HEK293 (cell line): ENCODE data around the gene RINL.

Experiments used
- HOXA7 ChIP-seq: sonication (generic); formaldehyde crosslinking; IDR thresholded peaks from 2 replicates; pipeline ENCODE4 v1.8.1; 2022; ENCODE audit warnings: missing genetic modification reagents, borderline replicate concordance
- KLF9 ChIP-seq: fragments of 450-650 bp; formaldehyde crosslinking; IDR thresholded peaks from 2 replicates; pipeline ENCODE4 v1.5.1; 2016; ENCODE audit warnings: missing biosample characterization, missing genetic modification characterization, low read depth
- SP3 ChIP-seq: fragments of 450-650 bp; formaldehyde crosslinking; IDR thresholded peaks from 2 replicates; pipeline ENCODE4 v1.5.1; 2016; ENCODE audit warnings: missing biosample characterization, missing genetic modification characterization
- ZBTB1 ChIP-seq: fragments of 450-650 bp; formaldehyde crosslinking; IDR thresholded peaks from 2 replicates; pipeline ENCODE4 v1.5.1; 2016; ENCODE audit warnings: missing biosample characterization, missing genetic modification characterization
- ZBTB10 ChIP-seq: fragments of 450-650 bp; formaldehyde crosslinking; IDR thresholded peaks from 2 replicates; pipeline ENCODE4 v1.5.1; 2016; ENCODE audit warnings: missing biosample characterization, missing genetic modification characterization
- ZBTB17 ChIP-seq: fragments of 450-650 bp; formaldehyde crosslinking; IDR thresholded peaks from 2 replicates; pipeline ENCODE4 v1.5.1; 2016; ENCODE audit warnings: missing biosample characterization, missing genetic modification characterization
- ZBTB8A ChIP-seq: fragments of 450-650 bp; formaldehyde crosslinking; IDR thresholded peaks from 2 replicates; pipeline ENCODE4 v1.5.1; 2016; ENCODE audit warnings: missing biosample characterization, missing genetic modification characterization
- ZEB2 ChIP-seq: fragments of 450-650 bp; formaldehyde crosslinking; IDR thresholded peaks from 2 replicates; pipeline ENCODE4 v1.5.1; 2016; ENCODE audit warnings: missing biosample characterization, missing genetic modification characterization
- ZIC2 ChIP-seq: fragments of 450-650 bp; formaldehyde crosslinking; IDR thresholded peaks from 2 replicates; pipeline ENCODE4 v1.5.1; 2016; ENCODE audit warnings: missing biosample characterization, missing genetic modification characterization
- ZNF114 ChIP-seq: fragments of 450-650 bp; formaldehyde crosslinking; IDR thresholded peaks from 2 replicates; pipeline ENCODE4 v1.5.0; 2017; ENCODE audit warnings: missing biosample characterization, missing genetic modification characterization
- ZNF140 ChIP-seq: fragments of 450-650 bp; formaldehyde crosslinking; IDR thresholded peaks from 2 replicates; pipeline ENCODE4 v1.5.1; 2016; ENCODE audit warnings: missing biosample characterization, missing genetic modification characterization
- ZNF16 ChIP-seq: fragments of 450-650 bp; formaldehyde crosslinking; IDR thresholded peaks from 2 replicates; pipeline ENCODE4 v1.5.1; 2016; ENCODE audit warnings: low read depth, missing biosample characterization, missing genetic modification characterization
- ZNF169 ChIP-seq: fragments of 450-650 bp; formaldehyde crosslinking; IDR thresholded peaks from 2 replicates; pipeline ENCODE4 v1.5.1; 2016; ENCODE audit warnings: missing biosample characterization, missing genetic modification characterization
- ZNF23 ChIP-seq: fragments of 450-650 bp; formaldehyde crosslinking; IDR thresholded peaks from 2 replicates; pipeline ENCODE4 v1.5.1; 2016; ENCODE audit warnings: missing biosample characterization, missing genetic modification characterization, borderline replicate concordance
- ZNF24 ChIP-seq: fragments of 450-650 bp; formaldehyde crosslinking; IDR thresholded peaks from 2 replicates; pipeline ENCODE4 v1.5.1; 2016; ENCODE audit warnings: missing biosample characterization, missing genetic modification characterization
- ZNF311 ChIP-seq: fragments of 450-650 bp; formaldehyde crosslinking; IDR thresholded peaks from 2 replicates; pipeline ENCODE4 v1.5.1; 2017; ENCODE audit warnings: missing biosample characterization, missing genetic modification characterization, borderline replicate concordance
- ZNF335 ChIP-seq: fragments of 450-650 bp; formaldehyde crosslinking; conservative IDR thresholded peaks from 2 replicates; pipeline ENCODE4 v1.5.1; 2016; ENCODE audit warnings: missing biosample characterization, missing genetic modification characterization
- ZNF426 ChIP-seq: fragments of 450-650 bp; formaldehyde crosslinking; IDR thresholded peaks from 2 replicates; pipeline ENCODE4 v1.5.1; 2017; ENCODE audit warnings: missing biosample characterization, missing genetic modification characterization, mild to moderate bottlenecking, inconsistent platforms, moderate library complexity
- ZNF501 ChIP-seq: fragments of 450-650 bp; formaldehyde crosslinking; IDR thresholded peaks from 2 replicates; pipeline ENCODE4 v1.5.1; 2016; ENCODE audit warnings: missing biosample characterization, missing genetic modification characterization
- ZNF596 ChIP-seq: fragments of 450-650 bp; IDR thresholded peaks from 2 replicates; pipeline ENCODE4 v1.5.0; 2018; ENCODE audit warnings: missing biosample characterization, mild to moderate bottlenecking, missing genetic modification characterization, moderate library complexity
- ZNF600 ChIP-seq: fragments of 450-650 bp; formaldehyde crosslinking; IDR thresholded peaks from 2 replicates; pipeline ENCODE4 v1.5.1; 2016; ENCODE audit warnings: missing biosample characterization, missing genetic modification characterization
- ZNF624 ChIP-seq: fragments of 450-650 bp; formaldehyde crosslinking; IDR thresholded peaks from 2 replicates; pipeline ENCODE4 v1.5.1; 2017; ENCODE audit warnings: missing biosample characterization, missing genetic modification characterization
- ZNF701 ChIP-seq: fragments of 450-650 bp; formaldehyde crosslinking; IDR thresholded peaks from 2 replicates; pipeline ENCODE4 v1.5.1; 2016; ENCODE audit warnings: missing biosample characterization, missing genetic modification characterization
- ZNF747 ChIP-seq: fragments of 450-650 bp; formaldehyde crosslinking; IDR thresholded peaks from 2 replicates; pipeline ENCODE4 v1.5.1; 2016; ENCODE audit warnings: missing biosample characterization, missing genetic modification characterization
- ZNF76 ChIP-seq: fragments of 450-650 bp; formaldehyde crosslinking; IDR thresholded peaks from 2 replicates; pipeline ENCODE4; 2016; ENCODE audit warnings: low read depth, missing biosample characterization, missing genetic modification characterization, borderline replicate concordance
- ZNF768 ChIP-seq: fragments of 450-650 bp; formaldehyde crosslinking; IDR thresholded peaks from 2 replicates; pipeline ENCODE4 v1.5.1; 2018; ENCODE audit warnings: missing biosample characterization, mild to moderate bottlenecking, missing genetic modification characterization
- ZNF776 ChIP-seq: fragments of 450-650 bp; formaldehyde crosslinking; IDR thresholded peaks from 2 replicates; pipeline ENCODE4 v1.5.0; 2017; ENCODE audit warnings: missing biosample characterization, missing genetic modification characterization, borderline replicate concordance
- ZNF791 ChIP-seq: fragments of 450-650 bp; formaldehyde crosslinking; IDR thresholded peaks from 2 replicates; pipeline ENCODE4 v1.5.1; 2016; ENCODE audit warnings: missing biosample characterization, missing genetic modification characterization
- ZNF843 ChIP-seq: fragments of 450-650 bp; formaldehyde crosslinking; IDR thresholded peaks from 2 replicates; pipeline ENCODE4 v1.5.1; 2016; ENCODE audit warnings: missing biosample characterization, missing genetic modification characterization
- ZSCAN4 ChIP-seq: fragments of 450-650 bp; formaldehyde crosslinking; IDR thresholded peaks from 2 replicates; pipeline ENCODE4 v1.5.1; 2017; ENCODE audit warnings: missing biosample characterization, missing genetic modification characterization
- TF ChIP-seq, protein P1 (sequence below): fragments of 450-650 bp; formaldehyde crosslinking; IDR thresholded peaks from 2 replicates; pipeline ENCODE4 v1.5.1; 2017; ENCODE audit warnings: missing biosample characterization, missing genetic modification characterization
- TF ChIP-seq, protein P2 (sequence below): fragments of 450-650 bp; formaldehyde crosslinking; IDR thresholded peaks from 2 replicates; pipeline ENCODE4 v1.5.1; 2016; ENCODE audit warnings: missing biosample characterization, missing genetic modification characterization
- TF ChIP-seq, protein P3 (sequence below): fragments of 450-650 bp; formaldehyde crosslinking; IDR thresholded peaks from 2 replicates; pipeline ENCODE4 v1.5.1; 2016; ENCODE audit warnings: missing biosample characterization, missing genetic modification characterization

The RINL gene

DNA sequence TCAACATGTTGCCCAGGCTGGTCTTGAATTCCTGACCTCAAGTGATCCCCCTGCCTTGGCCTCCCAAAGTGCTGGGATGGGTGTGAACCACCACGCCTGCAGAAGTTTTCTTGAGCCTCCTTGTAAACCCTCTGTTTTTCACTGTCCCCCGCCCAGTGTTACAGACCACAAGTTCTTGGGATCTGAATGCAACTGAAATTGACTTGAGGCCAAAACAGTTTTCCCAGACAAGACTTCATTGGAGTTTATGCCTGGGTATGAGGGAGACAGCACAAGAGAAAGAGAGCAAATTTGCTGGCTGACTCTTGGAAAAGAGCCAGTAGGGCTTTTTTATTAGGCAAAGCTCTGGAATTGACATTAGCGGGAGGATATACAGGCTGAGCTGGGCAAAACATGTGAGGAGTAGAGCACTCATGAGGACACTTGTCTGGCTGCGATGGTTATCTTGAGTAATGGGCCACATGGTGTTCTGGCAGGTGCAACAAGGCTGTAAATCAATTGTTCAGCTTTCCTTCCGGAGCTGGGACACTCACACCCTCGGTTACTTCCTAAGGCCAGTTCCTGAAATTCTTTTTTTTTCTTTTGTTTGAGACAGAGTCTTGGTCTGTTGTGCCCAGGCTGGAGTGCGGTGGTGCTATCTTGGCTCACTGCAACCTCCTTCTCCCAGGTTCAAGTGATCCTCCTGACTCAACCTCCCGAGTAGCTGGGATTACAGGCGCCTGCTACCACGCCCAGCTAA lies 15.6 kb downstream of the RINL start (continued):
- TF ChIP-seq ZNF114 (no peak), SP3 (no peak), ZNF311 (tag by site-specific recombination) (no peak), ZNF76 (tag by site-specific recombination) (peak; percentile 59; the same call in 1 of the 2 replicates), ZNF600 (tag by site-specific recombination) (peak; percentile 92), ZSCAN4 (peak; percentile 35; the same call in 1 of the 2 replicates), ZBTB10 (tag by site-specific recombination) (peak; percentile 45), ZNF776 (tag by site-specific recombination) (no peak), ZBTB17 (tag by site-specific recombination) (peak; percentile 99), ZBTB1 (tag by site-specific recombination) (0 out of 2 replicates have a peak, but pooled peaks have one; percentile 52), ZNF23 (tag by site-specific recombination) (no peak), HOXA7 (peak; percentile 67; the same call in 1 of the 2 replicates), ZNF843 (tag by site-specific recombination) (peak; percentile 93), ZNF747 (no peak), ZNF501 (peak; percentile 35; the same call in 1 of the 2 replicates), ZNF596 (tag by site-specific recombination) (peak; percentile 80), ZNF768 (tag by site-specific recombination) (no peak), ZBTB8A (tag by site-specific recombination) (peak; percentile 99), ZNF335 (tag by site-specific recombination) (peak; percentile 82), ZNF24 (tag by site-specific recombination) (peak; percentile 88; the same call in 1 of the 2 replicates), ZNF426 (no peak), ZNF140 (no peak), ZNF624 (tag by site-specific recombination) (no peak), ZNF16 (tag by site-specific recombination) (peak; percentile 10; the same call in 1 of the 2 replicates), ZIC2 (peak; percentile 94), ZNF701 (0 out of 2 replicates have a peak, but pooled peaks have one; percentile 37), ZNF791 (tag by site-specific recombination) (peak; percentile 55), ZEB2 (peak; percentile 96), ZNF169 (tag by site-specific recombination) (no peak), KLF9 (tag by site-specific recombination) (peak; percentile 56; the same call in 1 of the 2 replicates)
- TF ChIP-seq, protein P1, sequence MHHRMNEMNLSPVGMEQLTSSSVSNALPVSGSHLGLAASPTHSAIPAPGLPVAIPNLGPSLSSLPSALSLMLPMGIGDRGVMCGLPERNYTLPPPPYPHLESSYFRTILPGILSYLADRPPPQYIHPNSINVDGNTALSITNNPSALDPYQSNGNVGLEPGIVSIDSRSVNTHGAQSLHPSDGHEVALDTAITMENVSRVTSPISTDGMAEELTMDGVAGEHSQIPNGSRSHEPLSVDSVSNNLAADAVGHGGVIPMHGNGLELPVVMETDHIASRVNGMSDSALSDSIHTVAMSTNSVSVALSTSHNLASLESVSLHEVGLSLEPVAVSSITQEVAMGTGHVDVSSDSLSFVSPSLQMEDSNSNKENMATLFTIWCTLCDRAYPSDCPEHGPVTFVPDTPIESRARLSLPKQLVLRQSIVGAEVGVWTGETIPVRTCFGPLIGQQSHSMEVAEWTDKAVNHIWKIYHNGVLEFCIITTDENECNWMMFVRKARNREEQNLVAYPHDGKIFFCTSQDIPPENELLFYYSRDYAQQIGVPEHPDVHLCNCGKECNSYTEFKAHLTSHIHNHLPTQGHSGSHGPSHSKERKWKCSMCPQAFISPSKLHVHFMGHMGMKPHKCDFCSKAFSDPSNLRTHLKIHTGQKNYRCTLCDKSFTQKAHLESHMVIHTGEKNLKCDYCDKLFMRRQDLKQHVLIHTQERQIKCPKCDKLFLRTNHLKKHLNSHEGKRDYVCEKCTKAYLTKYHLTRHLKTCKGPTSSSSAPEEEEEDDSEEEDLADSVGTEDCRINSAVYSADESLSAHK: peak; percentile 93
- TF ChIP-seq, protein P2, sequence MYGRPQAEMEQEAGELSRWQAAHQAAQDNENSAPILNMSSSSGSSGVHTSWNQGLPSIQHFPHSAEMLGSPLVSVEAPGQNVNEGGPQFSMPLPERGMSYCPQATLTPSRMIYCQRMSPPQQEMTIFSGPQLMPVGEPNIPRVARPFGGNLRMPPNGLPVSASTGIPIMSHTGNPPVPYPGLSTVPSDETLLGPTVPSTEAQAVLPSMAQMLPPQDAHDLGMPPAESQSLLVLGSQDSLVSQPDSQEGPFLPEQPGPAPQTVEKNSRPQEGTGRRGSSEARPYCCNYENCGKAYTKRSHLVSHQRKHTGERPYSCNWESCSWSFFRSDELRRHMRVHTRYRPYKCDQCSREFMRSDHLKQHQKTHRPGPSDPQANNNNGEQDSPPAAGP (tag by site-specific recombination): peak; percentile 86
- TF ChIP-seq, protein P3, sequence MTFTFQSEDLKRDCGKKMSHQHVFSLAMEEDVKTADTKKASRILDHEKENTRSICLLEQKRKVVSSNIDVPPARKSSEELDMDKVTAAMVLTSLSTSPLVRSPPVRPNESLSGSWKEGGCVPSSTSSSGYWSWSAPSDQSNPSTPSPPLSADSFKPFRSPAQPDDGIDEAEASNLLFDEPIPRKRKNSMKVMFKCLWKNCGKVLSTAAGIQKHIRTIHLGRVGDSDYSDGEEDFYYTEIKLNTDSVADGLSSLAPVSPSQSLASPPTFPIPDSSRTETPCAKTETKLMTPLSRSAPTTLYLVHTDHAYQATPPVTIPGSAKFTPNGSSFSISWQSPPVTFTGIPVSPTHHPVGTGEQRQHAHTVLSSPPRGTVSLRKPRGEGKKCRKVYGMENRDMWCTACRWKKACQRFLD: no peak
